Measurements from ENCODE around the gene RPSA.
"Not testable (repeated sequence)": the region's sequence is repeated elsewhere in the genome, so short reads cannot be mapped to it uniquely, and the experiment has no call there.

Gene RPSA

GRCh38 chr3:39453872-39454271, 47.4 kb downstream of the RPSA start:
- not testable (repeated sequence) for DNase-seq (ENCODE audit: low read depth in 2 of 2, low spot score in 1 of 2)

- no peak for DNase-seq (ENCODE audit: low read depth in 2 of 2, low spot score in 1 of 2)
These were observed 48.2 kb downstream of the RPSA start for GRCh38 chr3:39454591-39455217.

GRCh38 chr3:39456159-39456558, 49.6 kb downstream of the RPSA start:
- no peak for DNase-seq (ENCODE audit: low read depth in 2 of 2, low spot score in 1 of 2)

GRCh38 chr3:39457361-39457760, 50.8 kb downstream of the RPSA start:
- DNase-seq (ENCODE audit: low read depth in 2 of 2, low spot score in 1 of 2) = no peak

- DNase-seq (ENCODE audit: low read depth in 2 of 2, low spot score in 1 of 2) = not testable (repeated sequence)
These were observed 52.1 kb downstream of the RPSA start for GRCh38 chr3:39458579-39458978.

GRCh38 chr3:39460677-39461076, 54.2 kb downstream of the RPSA start:
- DNase-seq (ENCODE audit: low read depth in 2 of 2, low spot score in 1 of 2) = no peak
